A673 (cell line): ENCODE results near the gene UVRAG.

ENCODE experiments used
- CTCF ChIP-seq: fragments of 300-800, 200-600 bp; sonication (generic); conservative IDR thresholded peaks from 2 replicates; pipeline ENCODE4 v1.5.1; 2017; ENCODE audit warnings: low read depth, mild to moderate bottlenecking, antibody characterized with exemption, low read length, moderate library complexity, mixed read lengths
- EZH2 ChIP-seq: fragments of 200-600 bp; sonication (generic); IDR thresholded peaks from 2 replicates; pipeline ENCODE4 v1.6.1; 2017; ENCODE audit warnings: borderline replicate concordance, low read depth, mild to moderate bottlenecking, mixed read lengths, antibody characterized with exemption, low read length; ENCODE audit not compliant: poor library complexity, severe bottlenecking

GRCh38 chr11:75920848-75921247 is 105.8 kb downstream of the UVRAG start:
- TF ChIP-seq CTCF (no peak), EZH2 (no peak)
